GM19025 (cell line): ENCODE measurements around the gene INTS2.
A peak's percentile ranks its signal among the peaks of the same experiment; 100 is the strongest.
"Not testable (repeated sequence)": the region's sequence is repeated elsewhere in the genome, so short reads cannot be mapped to it uniquely, and the experiment has no call there.

ENCODE experiments used
- ATAC-seq: cut with Tn5 transposase; IDR thresholded peaks from one replicate; pipeline ENCODE4 v1.9.1; 2021; ENCODE audit warnings: mild to moderate bottlenecking, low read depth, moderate library complexity; ENCODE audit not compliant: unreplicated experiment

INTS2 gene, protein sequence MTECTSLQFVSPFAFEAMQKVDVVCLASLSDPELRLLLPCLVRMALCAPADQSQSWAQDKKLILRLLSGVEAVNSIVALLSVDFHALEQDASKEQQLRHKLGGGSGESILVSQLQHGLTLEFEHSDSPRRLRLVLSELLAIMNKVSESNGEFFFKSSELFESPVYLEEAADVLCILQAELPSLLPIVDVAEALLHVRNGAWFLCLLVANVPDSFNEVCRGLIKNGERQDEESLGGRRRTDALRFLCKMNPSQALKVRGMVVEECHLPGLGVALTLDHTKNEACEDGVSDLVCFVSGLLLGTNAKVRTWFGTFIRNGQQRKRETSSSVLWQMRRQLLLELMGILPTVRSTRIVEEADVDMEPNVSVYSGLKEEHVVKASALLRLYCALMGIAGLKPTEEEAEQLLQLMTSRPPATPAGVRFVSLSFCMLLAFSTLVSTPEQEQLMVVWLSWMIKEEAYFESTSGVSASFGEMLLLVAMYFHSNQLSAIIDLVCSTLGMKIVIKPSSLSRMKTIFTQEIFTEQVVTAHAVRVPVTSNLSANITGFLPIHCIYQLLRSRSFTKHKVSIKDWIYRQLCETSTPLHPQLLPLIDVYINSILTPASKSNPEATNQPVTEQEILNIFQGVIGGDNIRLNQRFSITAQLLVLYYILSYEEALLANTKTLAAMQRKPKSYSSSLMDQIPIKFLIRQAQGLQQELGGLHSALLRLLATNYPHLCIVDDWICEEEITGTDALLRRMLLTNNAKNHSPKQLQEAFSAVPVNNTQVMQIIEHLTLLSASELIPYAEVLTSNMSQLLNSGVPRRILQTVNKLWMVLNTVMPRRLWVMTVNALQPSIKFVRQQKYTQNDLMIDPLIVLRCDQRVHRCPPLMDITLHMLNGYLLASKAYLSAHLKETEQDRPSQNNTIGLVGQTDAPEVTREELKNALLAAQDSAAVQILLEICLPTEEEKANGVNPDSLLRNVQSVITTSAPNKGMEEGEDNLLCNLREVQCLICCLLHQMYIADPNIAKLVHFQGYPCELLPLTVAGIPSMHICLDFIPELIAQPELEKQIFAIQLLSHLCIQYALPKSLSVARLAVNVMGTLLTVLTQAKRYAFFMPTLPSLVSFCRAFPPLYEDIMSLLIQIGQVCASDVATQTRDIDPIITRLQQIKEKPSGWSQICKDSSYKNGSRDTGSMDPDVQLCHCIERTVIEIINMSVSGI

DNA sequence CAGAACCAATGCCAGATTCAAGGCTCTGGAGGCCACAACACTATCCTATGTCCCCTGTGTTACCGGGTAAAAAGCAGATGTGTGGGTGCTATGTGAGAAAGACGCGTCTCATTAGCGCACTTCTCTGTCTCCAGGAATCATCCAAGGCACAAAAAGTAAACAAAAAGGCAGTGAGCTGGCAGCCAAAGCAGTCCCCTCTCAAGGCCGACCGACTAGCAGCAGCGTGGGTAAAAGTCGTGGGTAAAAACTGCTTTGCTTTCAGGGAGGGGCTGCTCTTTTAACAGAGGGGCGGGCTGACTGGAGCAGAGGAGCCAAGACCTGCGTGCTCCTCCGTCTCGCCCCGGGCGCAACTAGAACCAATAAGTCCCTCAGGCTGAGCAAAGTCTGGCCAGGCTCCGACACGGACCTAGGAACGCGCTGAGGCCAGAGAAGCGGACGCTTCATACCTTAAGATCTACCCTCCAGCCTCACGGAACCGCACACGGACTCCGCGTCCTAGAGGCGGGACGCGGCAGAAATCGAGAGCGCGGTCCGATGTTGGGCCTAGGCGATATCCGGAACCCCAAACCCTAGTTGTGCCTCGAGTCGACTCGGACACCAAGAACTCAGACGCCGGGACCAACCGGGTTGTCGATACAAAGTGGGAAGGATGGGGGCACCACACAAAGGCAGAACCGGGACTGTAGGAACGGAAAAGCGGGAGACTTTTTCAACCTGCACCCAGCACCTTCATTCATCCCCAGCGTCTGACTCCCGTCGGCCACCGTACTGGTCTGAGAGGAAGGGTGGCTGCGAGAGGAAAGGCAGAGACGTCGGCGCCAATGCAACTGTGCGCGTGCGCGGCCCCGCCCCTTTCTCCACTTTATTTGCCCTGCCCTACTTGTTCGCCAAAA, at the start of gene INTS2:
TSS of gene INTS2 (minus strand) at position 775 of the 893 bp plus-strand sequence. CDS start 1,338 bp downstream, outside the sequence.
- ATAC-seq, result peak; percentile 67

DNA sequence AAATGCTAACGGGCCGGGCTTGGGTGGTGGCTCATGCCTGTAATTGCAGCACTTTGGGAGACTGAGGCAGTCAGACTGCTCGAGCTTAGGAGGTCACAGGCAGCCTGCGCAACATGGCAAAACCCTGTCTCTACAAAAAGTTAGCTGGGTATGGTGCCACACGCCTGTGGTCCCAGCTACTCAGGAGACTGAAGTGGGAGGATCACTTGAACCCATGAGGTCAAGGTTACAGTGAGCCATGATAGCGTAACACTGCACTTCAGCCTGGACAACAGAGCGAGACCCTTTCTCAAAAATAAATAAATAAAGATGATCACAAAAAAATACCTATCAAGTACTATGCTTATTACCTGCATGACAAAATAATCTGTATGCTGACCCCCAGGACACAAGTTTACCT, 46.3 kb upstream of the INTS2 start:
- ATAC-seq, result no peak

DNA sequence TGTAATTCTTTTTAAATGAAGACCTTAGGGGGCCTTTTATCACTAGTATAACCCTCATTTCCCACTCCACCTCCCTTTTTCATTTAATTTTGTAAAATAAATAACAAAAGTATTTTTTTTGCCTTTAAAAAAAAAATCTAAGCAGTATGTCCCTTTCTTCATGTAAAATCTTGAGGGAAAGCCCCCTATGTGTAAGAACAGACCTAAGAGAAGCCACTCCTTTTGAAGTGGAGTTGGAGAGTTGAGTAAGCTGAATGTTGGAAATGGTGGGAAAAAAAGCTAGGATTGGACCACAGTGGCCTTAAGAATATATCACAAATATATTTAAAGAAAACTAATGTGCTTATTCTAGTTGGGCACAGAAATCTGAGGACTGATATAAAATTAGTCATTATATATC, 44.5 kb upstream of the INTS2 start:
- ATAC-seq, result no peak

DNA sequence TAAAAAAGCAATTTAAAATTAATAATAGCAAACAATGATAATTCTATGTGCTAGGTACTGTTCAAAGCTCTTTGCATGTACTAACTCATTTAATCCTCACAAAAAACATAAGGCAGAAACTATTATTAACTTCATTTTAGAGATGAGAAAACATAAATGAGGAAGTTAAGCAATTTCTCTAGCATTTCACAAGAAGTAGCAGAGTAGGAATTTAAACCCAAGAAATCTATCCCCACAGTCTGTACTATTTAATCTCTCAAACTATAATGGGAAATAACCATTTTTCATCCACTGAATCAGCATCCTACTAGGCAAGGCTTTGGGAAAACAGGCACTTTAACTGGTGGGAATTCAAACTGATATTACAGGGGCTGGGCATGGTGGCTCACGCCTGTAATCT, 42.2 kb upstream of the INTS2 start:
- no peak for ATAC-seq

DNA sequence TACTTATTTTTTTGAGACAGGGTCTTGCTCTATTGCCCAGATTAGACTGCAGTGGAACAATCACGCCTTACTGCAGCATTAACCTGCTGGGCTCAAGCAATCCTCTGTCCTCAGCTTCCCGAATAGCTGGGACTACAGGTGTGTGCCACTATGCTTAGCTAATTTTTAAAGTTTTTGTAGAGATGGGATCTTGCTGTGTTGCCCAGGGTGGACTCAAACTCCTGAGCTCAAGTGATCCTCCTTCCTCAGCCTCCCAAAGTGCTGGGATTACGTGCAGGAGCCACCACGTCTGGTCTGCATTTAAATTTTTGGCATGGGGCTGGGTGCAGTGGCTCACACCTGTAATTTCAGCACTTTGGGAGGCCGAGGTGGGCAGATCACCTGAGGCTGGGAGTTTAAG, 41.0 kb upstream of the INTS2 start:
- no peak for ATAC-seq

DNA sequence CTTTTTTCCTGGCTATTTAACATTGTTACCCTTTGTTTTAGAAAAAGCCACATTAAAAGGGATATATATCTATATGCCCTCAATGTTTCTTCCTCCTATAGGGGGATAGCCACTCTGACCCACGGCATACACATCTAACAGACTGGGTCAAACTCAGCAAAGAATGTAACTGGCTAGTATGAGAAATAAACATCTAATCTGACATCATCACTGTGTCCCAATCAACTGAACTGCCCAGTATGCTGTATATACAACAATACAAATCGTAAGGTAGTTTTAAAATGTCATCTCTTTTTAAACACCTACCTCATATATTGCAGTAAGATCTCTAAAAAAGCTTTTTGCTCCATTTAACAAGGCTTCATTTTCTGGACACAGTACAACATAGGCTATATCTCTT, 39.9 kb upstream of the INTS2 start:
- ATAC-seq, result no peak

DNA sequence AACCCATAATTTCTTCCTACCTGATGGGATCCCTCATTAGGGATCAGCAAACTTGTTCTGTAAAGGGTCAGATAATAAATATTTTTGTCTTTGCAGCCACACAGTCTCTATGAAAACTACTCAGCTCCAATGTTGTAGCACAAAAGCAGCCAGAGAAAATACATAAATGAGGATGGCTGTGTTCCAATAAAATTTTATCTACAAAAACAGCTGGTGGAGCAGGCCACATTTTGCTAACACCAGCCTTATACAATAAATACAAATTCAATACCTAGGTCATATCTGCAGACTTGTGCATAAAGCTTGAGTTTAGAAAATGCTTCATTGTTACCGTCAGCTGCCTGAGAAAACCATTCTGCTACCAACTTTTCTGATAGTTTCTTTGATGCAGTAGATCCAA, 38.4 kb upstream of the INTS2 start:
- ATAC-seq, result no peak

DNA sequence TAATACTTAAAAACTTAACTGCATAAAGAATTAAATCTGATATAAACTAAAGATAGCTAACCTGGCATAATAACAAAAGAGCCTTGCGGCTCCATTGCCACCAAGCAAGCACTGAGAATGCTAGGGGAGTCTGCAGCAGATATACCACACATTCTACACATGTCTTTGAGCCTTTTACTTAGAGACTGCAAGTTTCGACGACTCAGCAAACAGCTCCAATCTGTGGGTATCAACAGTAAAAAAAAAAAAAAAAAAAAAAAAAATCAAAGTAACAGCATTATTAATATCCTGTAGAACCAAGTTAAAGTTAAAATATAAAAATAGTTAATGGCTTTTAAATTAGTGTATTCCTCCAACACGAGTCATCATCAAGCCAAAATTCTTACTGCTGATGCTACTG, 27.8 kb upstream of the INTS2 start:
- no peak for ATAC-seq

DNA sequence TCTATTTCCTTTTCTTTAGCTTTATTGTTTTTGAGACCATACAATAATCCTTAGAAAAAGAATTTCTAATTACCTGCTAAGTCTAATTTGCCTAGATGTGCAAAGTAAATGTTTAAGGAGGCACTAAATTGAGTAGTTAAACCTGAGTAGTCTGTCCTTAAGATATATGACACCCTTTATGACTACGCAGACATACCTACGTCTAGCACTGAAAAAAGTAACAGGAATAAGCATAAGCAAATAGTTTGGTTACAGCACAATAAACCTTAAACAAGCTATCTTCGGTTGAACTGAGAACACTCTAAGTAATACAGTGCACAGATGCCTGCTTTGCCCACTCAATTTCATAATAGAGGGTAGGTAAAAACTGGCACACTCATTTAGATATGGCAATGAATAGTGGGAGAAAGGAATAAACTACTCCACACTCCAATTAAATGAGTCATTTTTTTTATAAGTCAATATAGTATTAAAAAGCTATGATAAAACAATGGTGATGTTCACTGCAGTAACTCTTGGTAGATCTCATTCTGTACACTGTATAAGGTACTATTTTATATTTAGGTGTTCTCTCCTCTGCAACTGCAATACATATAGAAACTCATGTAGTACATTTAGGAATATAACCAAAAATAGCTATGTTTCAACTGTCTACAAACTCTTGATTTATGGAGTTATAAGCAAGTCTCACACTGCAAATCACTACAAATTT, 19.7 kb upstream of the INTS2 start:
- no peak for ATAC-seq

DNA sequence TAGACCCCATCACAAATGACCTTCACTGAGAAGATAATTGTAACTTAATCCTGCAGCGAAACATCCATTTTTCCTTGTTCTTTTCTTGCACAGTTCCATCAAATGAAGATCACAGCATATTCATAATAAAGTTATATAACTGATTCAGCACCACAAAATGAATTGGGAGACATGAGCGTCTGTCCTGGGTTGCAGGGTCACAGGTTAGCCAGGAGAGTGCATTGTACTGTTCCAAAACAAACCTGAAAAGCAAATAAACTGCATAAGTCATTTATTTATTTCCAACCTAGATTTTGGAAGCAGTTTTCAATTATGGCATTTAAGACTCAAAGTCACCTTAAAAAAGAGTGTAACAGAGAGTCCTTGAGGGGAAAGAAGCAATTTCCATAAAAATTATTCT, 18.6 kb upstream of the INTS2 start:
- no peak for ATAC-seq

DNA sequence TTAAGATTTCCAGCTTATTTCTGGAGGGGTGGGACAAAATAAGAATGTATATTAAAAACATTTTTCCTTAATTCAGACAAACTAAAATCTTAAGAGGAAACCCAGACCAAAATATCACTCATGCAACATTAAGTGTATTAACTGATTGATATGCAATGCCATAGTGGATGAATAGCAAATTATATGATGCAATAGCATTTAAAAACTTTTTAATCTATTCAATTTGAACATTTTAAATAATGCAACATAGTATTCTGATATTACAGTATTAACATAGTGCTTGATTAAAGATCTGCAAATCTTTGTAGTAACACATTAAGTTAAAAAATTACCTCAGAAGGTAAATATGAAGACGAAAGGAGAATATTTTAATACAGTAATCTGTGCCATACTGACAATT, 15.3 kb upstream of the INTS2 start:
- no peak for ATAC-seq

DNA sequence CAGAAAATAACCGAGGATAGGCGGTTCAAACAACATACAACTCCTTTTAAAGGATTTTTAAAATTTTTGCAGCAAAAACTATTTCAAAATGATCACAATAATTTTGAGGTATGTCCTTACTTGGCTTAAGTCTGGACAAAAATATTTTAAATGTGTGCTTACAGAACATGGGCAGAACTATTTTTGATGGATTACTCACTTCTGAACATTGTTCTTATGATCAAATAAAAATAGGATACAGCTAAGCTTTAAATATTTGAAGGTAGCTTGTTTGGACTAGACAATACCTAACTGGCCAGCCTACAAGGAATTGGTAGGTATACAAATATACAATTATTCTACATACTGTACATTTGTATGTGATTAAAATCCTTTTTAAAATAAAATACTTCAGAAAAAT, 14.3 kb upstream of the INTS2 start:
- no peak for ATAC-seq

DNA sequence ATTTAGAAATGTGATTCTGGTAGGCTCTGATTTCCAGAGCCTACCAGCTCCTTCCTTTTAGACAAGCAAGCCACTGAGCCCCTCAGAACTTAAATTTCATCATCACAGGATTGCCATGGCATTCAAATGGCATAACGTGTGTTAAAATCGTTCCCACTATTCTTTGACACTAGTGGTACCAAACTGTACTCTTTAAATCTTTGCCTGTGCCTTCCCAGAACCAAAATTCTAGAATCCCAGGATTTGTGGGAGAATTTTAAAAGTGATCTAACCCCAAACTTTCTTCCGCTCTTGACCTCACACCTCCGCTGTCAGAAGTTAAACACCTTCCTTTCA, 287 bp upstream of the INTS2 start:
- no peak for ATAC-seq

DNA sequence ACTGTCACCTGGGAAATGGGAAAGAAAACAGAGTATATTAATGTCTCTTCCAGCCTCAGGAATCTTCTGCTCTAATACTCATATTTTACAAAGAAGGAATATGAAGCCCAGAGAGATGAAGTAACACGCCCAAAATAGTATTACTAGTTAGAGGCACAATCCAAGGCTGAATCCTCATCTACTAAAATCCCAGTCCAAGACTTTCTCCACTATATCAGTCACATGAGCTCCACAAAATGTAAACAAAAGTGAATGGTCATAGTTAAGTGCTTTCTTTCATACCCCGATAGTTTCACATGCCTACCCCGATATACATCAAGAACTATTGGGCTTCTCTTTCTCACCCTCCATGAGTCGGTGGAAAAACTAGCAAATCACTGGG, 965 bp downstream of the INTS2 start:
- ATAC-seq, result no peak

DNA sequence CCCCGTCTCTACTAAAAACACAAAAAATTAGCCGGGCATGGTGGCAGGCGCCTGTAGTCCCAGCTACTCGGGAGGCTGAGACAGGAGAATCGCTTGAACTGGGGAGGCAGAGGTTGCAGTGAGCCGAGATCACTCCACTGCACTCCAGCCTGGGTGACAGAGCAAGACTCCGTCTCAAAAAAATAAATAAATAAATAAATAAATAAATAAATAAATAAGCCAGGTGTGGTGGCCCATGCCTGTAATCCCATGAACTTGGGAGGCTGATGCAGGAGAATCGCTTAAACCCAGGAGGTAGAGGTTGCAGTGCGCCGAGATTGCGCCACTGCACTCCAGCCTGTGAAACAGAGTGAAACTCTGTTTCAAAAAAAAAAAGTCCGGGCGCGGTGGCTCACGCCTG, 12.6 kb downstream of the INTS2 start:
- ATAC-seq, result not testable (repeated sequence)

DNA sequence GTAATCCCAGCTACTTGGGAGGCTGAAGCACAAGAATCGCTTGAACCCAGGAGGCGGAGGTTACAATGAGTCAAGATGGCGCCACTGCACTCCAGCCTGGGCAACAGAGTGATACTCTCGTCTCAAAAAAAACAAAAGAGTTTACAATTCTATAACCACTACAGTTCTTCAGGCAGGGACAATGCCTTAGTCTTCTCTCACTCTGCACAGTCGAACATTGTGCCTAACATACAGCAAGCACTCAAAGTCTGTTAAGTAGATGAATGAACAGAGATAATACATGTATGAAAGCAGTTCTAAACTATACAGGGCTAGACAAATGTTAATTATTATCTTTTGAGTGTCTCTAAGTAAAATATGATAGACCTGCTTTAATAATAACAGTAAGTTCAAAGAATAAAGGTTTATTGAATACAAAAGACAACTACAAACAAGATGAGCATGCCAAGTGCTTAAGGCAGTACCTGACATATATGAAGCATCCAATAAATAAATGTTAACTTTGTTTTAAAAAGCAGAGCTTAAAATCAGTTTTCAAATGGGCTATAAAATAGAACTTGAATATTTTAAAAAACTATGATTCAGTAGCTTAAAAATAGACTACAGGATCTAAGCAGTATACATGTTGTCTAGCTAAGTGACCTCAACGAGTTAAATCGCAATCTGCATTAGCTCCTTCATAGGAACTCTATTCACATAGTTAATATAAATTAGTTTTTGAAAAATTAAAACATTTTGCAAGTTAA, 19.3 kb downstream of the INTS2 start:
- ATAC-seq, result no peak

DNA sequence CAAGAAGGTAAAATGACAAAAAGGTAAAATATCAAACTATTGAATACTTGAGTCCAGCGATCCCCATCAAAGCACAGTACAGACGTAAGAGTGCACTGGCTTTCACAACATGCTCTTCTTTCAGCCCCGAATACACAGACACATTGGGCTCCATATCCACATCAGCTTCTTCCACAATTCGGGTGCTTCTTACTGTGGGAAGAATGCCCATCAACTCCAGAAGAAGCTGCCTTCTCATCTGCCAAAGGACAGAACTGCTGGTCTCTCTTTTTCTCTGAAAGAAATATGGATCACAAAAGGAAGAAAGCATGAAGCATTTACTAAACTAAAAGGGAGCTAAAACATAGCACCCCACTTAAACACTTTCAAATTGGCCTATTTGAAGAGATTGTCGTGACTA, 20.4 kb downstream of the INTS2 start:
- ATAC-seq, result no peak

DNA sequence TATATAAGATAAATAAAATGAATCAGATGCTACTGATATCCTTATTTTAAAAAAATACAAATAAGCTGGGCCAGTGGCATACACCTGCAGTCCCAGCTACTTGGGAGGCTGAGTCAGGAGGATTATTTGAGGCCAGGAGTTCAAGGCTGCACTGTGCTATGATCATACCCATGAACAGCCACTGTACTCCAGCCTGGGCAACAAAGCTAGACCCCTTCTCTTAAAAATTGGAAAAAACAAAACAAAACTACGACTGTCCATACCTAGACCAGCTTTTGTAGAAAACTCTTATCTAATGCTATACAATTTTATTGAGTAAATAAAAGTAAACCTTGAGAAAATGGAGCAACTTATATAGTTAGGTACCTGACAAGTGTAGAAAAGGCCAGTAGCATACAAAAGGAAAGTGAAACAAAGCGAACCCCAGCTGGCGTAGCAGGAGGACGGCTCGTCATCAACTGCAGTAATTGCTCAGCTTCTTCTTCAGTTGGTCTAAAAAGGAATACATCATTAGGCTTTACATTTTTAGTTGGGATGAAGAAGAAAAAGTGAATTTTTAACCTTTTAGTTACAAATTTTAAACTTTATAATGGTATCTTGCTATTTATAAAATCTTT, 23.6 kb downstream of the INTS2 start:
- peak; percentile 89 for ATAC-seq

DNA sequence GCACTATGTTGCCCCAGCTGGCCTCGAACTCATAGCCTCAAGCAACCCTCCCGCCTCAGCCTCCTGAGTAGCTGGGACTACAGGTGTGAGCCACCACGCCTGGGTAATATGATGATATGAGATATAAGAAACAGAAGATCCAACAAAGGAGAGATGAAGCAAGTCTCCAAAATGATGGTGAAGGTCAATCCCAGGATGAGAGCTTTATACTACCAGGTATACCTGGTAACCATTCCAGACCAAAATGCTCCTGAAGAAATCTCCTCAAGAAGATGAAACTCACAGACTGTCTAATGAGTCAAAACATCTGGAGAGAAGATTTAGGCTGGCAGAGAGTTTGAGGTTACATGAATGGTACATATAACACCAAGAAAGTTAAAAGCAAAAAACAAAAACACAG, 24.5 kb downstream of the INTS2 start:
- ATAC-seq, result no peak
